Motor neuron (in vitro differentiated cells): Measurements from ENCODE around the gene TTLL11. TPM values are rescaled to one million over a fixed set of nuclear protein-coding genes. Genes with fewer than 3 reads are reported as not detected.

Source experiments
- ATAC-seq, 8 experiments: fragments of 200-7000 bp; cut with Tn5 transposase; replicated peaks in 6 of 8; 2 replicates each; pipeline ENCODE4 v1.8.0; 2021; ENCODE audit warnings: mild to moderate bottlenecking in 8 of 8, moderate library complexity in 8 of 8
- H3K27ac ChIP-seq, 2 donors: fragments of 250-450 bp; sonication (Bioruptor Pico); 2 replicates each; pipeline ENCODE4 v1.9.0; 2021; ENCODE audit warnings: antibody characterized with exemption in 2 of 2, mild to moderate bottlenecking in 2 of 2, moderate library complexity in 1 of 2
- H3K4me1 ChIP-seq, 2 donors: fragments of 250-450 bp; sonication (Bioruptor Pico); replicated peaks in 1 of 2; 2 replicates each; pipeline ENCODE4 v1.6.1; 2021; ENCODE audit warnings: antibody characterized with exemption in 2 of 2, mild to moderate bottlenecking in 2 of 2, moderate library complexity in 1 of 2
- H3K4me3 ChIP-seq, 5 donors: fragments of 250-450 bp; sonication (Bioruptor Pico); 2 replicates each; pipeline ENCODE4 v1.9.0; 2021; ENCODE audit warnings: antibody characterized with exemption in 5 of 5, mild to moderate bottlenecking in 5 of 5, moderate library complexity in 4 of 5
- WGBS, 10 experiments: fragments of 450-650 bp; shearing (Covaris generic); methylation state at CpG; one replicate each; pipeline ENCODE4 v1.0.0; 2022; 5-methylcytosine and 5-hydroxymethylcytosine counted together
- in situ Hi-C, 9 experiments: fragments of 400-800 bp; cut with MboI; loops; one replicate each; pipeline ENCODE4 v1.15.0; 2021; ENCODE audit warnings: low sequenced_read_pairs in 9 of 9, low pct_unique_long_range_greater_than_20kb in 2 of 9; ENCODE audit not compliant: unreplicated experiment in 9 of 9
- total RNA-seq, 8 experiments: library from RNA; unstranded; fragments of 300-600 nt; gene quantifications; 2 replicates each; pipeline versions ENCODE4 v1.2.3 to v1.2.4, GENCODE V29; 2022

TTLL11 gene
- total RNA-seq, 8 experiments from 2014 or later = 5.7 to 16.9 (median 11.2) TPM

DNA sequence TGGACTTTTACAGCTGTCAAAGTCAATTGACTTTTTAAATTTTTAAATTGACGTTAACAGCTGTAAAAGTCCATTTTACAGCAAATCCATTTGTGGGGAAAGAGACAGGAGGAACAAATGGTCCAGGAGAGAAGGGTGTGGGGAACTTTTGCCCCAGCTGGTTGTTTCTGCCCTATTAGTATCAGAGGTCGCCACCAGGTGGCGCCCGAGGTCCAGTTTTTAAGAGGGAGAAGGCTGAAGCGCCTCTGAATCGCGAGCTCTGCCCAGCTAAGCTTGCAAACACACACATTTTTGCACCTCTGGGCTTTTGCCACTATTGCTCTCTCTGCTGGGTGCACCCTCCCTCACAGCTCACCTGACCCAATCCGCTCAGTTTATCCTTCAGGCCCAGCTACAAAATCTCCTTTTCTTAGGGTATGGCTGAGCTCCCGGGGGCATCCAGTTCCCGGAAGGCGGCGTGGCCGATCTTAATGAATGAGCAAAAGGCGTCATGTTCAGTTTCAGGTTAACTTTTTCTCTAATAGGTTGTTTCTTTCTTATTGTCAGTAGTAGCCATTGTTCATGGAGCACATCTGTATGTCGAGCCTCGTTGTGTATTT is 6.3 kb upstream of the TTLL11 start:
- in situ Hi-C loops = no loop called here
- 21 to 100% (median 60%) methylated on average over 2 to 14 of the region's 16 CpGs; no CpG with 5 or more reads in 2 of the 10 experiments for WGBS, 10 experiments
- Histone ChIP-seq H3K4me3 (no peak overlapping the region), H3K4me1 (peaks cover 2 to 5% of the 10 kb centered on the region in 2 donors), H3K27ac (no peak overlapping the region)
- peak; percentile 72 to 90 (median 80) for ATAC-seq

DNA sequence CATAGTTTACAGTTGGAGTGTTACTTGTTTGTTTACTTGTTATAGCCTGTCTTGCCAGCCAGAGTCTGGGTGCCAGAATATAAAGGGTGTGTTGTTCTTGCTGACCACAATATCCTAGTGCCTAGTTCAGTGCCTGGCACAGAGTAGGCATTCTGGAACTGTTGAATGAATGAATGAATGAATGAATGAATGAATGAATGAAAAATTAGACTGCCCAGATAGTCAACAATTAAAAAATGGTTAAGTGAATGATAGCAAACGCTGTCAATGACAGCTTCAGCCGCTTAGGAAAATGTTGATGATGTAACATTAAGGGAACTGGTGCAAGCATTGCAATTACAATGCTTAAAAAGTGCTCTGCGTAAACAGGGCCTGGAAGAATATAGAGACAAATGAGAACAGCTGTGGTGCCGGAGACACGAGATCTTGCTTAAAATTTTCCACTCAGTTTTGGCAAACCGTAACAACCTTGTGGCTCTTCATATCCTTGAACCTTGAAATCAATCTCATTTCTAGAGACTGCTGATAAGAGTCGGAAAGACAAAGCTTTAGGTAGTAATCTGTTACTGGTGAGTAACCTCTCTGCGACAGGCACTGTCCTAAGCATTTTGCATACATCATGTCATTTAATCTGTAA is 4.7 kb upstream of the TTLL11 start:
- Histone ChIP-seq H3K4me3 (no peak overlapping the region), H3K4me1 (peaks cover 2 to 5% of the 10 kb centered on the region in 2 donors), H3K27ac (peak overlapping the region; percentile 54 to 63)
- ATAC-seq = peak in 3 of 8 experiments; percentile 4 to 36 (median 10)
- in situ Hi-C loops = no loop called here
- 3 to 83% (median 51%) methylated on average over 1 to 8 of the region's 8 CpGs for WGBS, 10 experiments

DNA sequence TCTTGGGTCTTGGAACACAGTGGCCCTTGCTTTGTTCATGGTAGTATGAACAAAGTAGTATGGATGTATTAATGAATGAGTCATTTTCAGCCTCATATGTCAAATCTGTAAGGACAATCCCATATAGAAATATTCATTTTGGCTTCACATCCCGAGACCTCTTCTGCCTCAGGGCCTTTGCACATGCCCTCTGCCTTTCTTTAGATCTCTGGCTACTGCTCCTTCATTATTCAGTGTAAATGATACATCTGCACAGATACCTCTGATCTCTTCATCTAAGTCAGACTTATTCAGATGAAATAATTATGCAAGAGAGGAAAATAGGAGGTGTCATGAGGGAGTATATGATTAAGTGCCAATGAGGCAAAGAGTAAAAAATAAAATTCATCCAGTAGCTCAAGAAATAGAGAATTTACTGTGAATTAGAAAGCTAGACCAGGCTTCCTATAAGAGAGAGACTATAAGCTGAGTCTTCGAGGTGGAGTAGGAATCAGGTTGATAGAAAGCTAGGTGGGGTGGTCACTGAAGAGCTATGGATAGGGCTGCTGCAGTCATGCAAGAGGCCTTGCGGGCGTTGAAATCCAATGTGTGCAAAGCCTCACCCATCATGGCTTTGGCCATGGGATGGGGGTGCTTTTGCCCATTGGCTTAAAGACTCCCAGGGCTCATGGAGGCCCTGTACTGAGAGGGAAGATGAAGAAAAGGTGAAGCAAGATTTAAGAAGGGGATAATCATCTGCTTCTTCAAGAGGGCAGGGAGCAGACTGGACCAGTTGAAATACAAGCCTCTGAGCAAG is 3.7 kb upstream of the TTLL11 start:
- H3K27ac ChIP-seq = no peak overlapping the region
- peaks cover 3 to 8% of the 10 kb centered on the region in 2 donors for H3K4me1 ChIP-seq
- no peak for ATAC-seq
- no peak overlapping the region for H3K4me3 ChIP-seq
- 42 to 89% (median 77%) methylated on average over 1 to 4 of the region's 4 CpGs for WGBS, 10 experiments
- in situ Hi-C loops = no loop called here

DNA sequence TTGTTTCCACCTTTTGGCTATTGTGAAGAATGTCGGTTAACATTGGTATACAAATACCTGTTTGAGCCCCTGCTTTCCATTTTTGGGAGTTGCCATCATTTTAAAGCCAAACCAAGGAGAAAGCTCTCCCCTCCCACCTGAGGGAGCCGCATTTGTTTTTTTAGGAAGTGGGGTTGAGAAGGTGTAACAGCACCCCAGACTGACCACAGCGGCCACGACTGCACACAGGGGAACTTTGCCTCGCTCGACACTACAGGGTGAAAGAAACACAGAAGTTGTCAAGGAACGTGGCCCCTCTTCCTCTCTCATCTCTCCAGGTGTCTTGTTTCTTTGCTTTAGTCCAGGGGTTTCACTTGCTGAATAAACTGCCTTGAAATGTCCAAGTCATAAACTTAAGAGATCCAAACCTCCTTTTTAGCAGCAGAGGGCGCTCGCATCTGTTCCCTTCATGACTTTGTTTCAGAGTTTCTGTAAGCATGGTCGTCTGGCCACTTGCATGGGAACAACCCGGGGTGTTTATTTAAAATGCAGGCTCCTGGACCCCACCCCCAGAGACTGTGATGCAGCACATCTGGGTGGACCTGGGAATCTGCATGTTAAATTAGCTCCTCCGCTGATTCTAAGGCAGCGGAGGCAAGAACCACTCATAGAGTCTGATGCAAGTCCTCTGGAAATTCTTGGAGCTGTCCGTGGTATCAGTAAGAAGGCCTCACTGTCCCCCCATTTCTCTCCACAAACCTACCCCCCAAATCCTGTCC is 2.1 kb upstream of the TTLL11 start:
- H3K27ac ChIP-seq = no peak overlapping the region
- in situ Hi-C loops = no loop called here
- peaks cover 11% of the 10 kb centered on the region in 2 donors for H3K4me1 ChIP-seq
- H3K4me3 ChIP-seq = no peak overlapping the region
- 13 to 48% (median 20%) methylated on average over 1 to 11 of the region's 14 CpGs; no CpG with 5 or more reads in 2 of the 10 experiments for WGBS, 10 experiments
- ATAC-seq = peak in 3 of 8 experiments; percentile 5 to 8 (median 6)

DNA sequence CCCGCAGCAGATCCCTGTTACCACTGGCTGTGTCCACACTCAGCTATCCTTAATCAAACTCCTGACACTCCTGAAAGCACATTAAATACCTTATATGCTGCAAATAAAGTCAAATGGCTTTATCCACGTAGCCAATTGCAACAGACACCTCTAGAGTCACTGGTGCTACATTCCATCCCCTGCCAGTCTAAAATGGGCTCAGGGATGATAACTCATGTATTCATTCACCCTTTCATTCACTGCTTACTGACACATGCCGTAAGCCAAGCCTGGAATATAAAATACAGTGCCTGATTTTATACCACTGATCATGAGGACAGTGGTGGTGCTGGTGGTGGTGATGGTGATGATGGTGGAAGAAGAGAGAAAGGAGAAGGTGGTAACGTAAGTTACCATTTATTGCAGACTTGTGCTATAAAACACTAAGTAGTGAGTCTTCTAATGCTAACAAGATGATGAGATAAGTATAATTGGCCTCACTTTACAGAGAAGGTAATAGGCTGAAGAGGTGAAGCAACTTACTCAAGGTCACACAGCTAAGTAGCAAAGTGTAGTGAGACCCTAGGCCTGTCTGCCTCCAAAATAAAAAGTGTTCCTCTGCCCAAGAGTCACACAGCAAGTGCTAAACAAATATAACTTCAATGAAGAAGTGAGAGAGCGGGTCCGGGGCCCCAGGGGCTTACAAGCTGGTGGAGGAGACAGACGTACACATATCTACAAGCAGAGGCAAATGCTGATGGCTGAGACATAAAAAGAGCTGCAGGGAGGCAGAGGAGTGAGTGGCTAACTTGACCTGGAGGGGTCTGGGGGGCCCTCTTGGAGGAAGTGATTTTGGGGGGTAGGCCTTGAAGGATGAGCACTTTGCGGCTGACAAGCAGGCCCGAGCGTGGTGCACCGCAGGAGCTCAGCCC is 1.2 kb downstream of the TTLL11 start:
- no peak for ATAC-seq
- Histone ChIP-seq H3K4me1 (peaks cover 6 to 9% of the 10 kb centered on the region in 2 donors), H3K27ac (no peak overlapping the region), H3K4me3 (peak overlapping the region; percentile 63 to 98 (median 77))
- in situ Hi-C loops = no loop called here
- WGBS, 10 experiments = 20 to 100% (median 61%) methylated on average over 1 to 7 of the region's 11 CpGs; no CpG with 5 or more reads in 1 of the 10 experiments

DNA sequence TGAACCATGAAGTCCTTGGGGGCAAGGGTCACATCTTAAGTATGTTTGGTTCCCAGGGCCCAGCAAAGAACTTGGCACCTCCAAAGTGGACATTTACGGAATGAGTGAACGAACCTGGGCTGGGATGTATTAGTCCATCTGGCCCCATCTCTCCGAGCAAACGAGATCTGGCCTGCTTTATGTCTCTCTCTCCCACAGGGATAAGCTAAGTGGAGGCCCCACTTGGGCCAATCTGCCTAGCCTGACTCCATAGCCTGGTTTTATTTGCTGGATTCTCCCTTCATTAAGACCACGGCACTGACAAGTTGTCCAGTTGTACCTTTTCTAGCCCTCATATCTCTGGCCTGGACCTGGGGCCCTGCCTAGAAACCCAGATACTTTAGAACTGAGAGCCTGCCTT is 2.1 kb downstream of the TTLL11 start:
- peaks cover 6 to 9% of the 10 kb centered on the region in 2 donors for H3K4me1 ChIP-seq
- no peak for ATAC-seq
- no peak overlapping the region for H3K4me3 ChIP-seq
- in situ Hi-C loops = no loop called here
- H3K27ac ChIP-seq = no peak overlapping the region
- WGBS, 10 experiments = 83 to 100% (median 95%) methylated on average over 1 to 5 of the region's 5 CpGs; no CpG with 5 or more reads in 4 of the 10 experiments

DNA sequence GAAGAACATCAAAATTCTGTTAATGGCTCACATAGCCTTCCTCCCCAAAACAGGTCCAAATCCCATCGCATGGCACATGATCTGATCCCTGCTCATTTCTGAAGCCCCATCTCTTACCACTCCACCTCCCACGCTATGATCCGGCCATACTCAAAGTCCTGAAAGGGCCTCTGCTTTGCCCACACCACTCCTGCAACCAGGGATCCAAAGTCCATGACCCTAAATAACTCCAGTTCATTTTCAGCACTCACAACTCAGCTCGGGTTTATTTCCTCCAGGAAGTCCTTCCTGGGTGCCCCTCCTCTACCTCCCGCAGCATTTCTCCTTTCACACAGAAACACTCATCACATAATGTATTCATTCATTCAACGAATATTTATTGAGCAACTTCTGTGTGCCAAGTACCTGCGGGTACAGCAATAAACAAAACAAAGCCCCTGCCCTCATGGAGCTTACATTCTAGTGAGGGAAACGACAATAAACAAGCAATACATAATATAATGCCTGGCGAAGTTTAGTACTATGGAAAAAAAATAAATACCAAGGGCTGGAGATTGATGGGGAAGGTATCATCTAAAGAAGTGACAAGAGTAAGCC is 2.7 kb downstream of the TTLL11 start:
- Histone ChIP-seq H3K4me1 (peaks cover 6 to 9% of the 10 kb centered on the region in 2 donors), H3K4me3 (no peak overlapping the region), H3K27ac (no peak overlapping the region)
- in situ Hi-C loops = no loop called here
- WGBS, 10 experiments = 40 to 100% (median 83%) methylated on average over 1 to 9 of the region's 9 CpGs
- ATAC-seq = no peak

DNA sequence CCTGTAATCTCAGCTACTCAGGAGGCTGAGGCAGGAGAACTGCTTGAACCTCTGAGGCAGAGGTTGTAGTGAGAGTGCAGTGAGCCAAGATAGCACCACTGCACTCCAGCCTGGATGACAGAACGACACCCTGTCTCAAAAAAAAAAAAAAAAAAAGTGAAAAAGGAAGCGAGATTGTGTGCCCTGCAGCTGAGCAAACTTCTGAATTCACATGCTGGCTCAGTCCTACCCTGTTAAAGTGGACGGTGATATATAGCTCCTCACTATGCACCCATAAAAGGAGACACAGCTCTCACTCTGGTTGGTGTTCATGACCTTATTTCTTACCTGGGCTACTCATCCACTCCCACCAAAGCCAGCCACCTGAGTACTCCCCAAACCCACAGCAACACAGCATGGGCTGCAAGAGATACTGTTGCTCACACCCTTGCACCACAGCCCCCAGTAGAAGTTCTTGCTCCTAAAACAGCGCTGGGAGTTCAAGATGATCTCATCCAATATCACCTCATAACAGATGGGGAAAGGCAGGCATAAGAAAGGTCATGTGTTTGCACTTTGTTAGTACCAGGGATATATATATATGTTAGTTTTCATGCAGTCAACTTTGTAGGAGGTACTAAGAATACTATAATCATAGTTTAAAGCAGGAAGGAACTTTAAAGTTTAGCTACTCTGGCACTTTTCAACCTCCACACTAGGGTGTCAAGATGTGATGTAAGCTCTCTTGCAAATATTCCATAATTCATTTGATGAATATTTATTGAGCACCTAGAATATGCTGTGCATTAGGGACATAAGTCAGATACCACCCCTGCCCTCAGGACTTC is 4.0 kb downstream of the TTLL11 start:
- Histone ChIP-seq H3K4me3 (no peak overlapping the region), H3K4me1 (peaks cover 12 to 14% of the 10 kb centered on the region in 2 donors), H3K27ac (no peak overlapping the region)
- peak in 1 of 8 experiments; percentile 7 for ATAC-seq
- 0 to 90% (median 70%) methylated on average over 1 to 4 of the region's 4 CpGs; no CpG with 5 or more reads in 3 of the 10 experiments for whole genome bisulfite sequencing, 10 experiments
- in situ Hi-C loops = no loop called here

DNA sequence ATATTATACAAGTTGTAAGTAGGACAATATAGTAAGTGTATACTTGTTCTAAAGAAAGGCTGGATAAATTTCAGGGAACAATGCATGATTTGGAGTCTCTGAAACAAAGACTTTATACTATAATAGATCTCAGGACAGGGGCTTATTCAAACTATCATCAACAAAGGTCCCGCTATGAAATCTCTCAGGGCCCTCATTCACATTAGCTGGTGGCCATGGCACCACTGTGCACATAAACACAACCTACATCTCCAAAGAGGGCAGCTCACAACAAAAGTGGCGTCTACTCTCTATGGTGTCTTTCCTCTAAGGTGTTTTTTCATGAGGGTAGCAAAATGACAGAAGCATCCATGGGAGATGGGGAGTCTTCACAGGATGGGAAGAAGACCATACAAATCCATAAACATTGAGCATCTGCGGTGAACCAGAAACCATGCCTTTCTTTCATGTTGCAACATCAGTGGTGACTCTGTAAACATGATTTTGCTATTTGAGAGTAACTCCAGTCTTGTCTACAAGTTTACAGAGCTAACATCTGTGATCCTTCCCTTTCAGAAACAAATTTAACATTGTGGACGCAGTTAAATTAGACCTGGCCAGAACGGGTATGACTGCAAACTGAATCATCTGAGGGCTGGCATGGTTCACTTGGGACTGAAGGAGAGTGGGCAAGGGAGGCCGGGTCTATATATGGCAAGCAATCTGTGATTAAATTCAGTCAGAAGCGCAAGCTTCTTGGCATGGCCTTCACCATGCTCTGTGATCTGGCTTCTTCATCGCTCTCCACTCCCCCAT is 5.5 kb downstream of the TTLL11 start:
- in situ Hi-C loops = no loop called here
- WGBS, 10 experiments = 65 to 95% (median 88%) methylated on average over 2 to 6 of the region's 8 CpGs; no CpG with 5 or more reads in 1 of the 10 experiments
- H3K27ac ChIP-seq = no peak overlapping the region
- H3K4me3 ChIP-seq = no peak overlapping the region
- peak in 1 of 8 experiments; percentile 18 for ATAC-seq
- H3K4me1 ChIP-seq = peaks cover 16% of the 10 kb centered on the region in 2 donors

DNA sequence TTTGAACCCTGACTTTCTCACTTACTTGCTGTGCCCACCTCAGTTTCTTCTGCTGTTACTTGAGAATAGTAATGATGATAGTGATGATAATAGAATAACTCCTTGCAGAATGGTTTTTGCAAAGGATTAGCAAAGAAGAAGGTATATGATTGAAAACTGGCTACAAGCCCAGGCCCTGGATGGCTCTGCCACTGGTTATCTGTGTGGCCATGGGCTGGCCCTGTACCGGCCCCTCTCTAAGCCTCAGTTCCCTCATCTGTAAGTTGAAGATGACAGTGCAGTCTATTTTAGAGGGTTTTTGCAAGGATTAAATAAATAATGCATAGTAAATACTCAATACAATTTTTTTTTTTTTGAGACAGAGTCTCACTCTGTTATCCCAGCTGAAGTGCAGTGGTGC is 6.2 kb downstream of the TTLL11 start:
- Histone ChIP-seq H3K4me3 (no peak overlapping the region), H3K27ac (no peak overlapping the region), H3K4me1 (peaks cover 14 to 15% of the 10 kb centered on the region in 2 donors)
- 83 to 100% (median 100%) methylated on average over 1 of the region's 1 CpG; no CpG with 5 or more reads in 2 of the 10 experiments for WGBS, 10 experiments
- in situ Hi-C loops = no loop called here
- ATAC-seq = no peak
